Liver (tissue), 9 donors: Measurements from ENCODE around the gene IQCH. TPM values are rescaled to one million over a fixed set of nuclear protein-coding genes. Genes with fewer than 3 reads are reported as not detected.

ENCODE experiments used
- DNase-seq: peaks from one replicate; pipeline ENCODE4 v3.0.0-alpha.2; 2017; ENCODE audit warnings: low spot score
- H3K27ac ChIP-seq, 2 donors: one replicate each; pipeline ENCODE4 v1.7.0; 2013; ENCODE audit warnings: inconsistent platforms in 2 of 2, low read length in 2 of 2, control low read depth in 1 of 2, low read depth in 1 of 2, mild to moderate bottlenecking in 1 of 2
- H3K27me3 ChIP-seq, 4 donors: one replicate each; pipeline versions ENCODE4 v1.6.1 to v1.7.0; 2013; ENCODE audit warnings: low read length in 3 of 4, inconsistent platforms in 1 of 4, mild to moderate bottlenecking in 1 of 4, moderate library complexity in 1 of 4; ENCODE audit not compliant: control insufficient read depth in 4 of 4, insufficient read depth in 4 of 4
- H3K36me3 ChIP-seq, 4 donors: one replicate each; pipeline versions ENCODE4 v1.6.1 to v1.7.0; 2013; ENCODE audit warnings: low read length in 3 of 4, mild to moderate bottlenecking in 3 of 4, low read depth in 1 of 4, moderate library complexity in 1 of 4; ENCODE audit not compliant: control insufficient read depth in 4 of 4, insufficient read depth in 3 of 4
- H3K4me1 ChIP-seq, 4 donors: one replicate each; pipeline versions ENCODE4 v1.6.1 to v1.7.0; 2013; ENCODE audit warnings: low read length in 3 of 4, mild to moderate bottlenecking in 3 of 4, moderate library complexity in 1 of 4; ENCODE audit not compliant: control insufficient read depth in 4 of 4, insufficient read depth in 4 of 4
- H3K4me3 ChIP-seq, 3 donors: one replicate each; pipeline versions ENCODE4 v1.6.1 to v1.7.0; 2013; ENCODE audit warnings: low read length in 3 of 3, control low read depth in 1 of 3, low read depth in 1 of 3, mild to moderate bottlenecking in 1 of 3
- H3K9ac ChIP-seq, 2 donors: one replicate each; pipeline ENCODE4 v1.7.0; 2013; ENCODE audit warnings: low read length in 2 of 2, mild to moderate bottlenecking in 2 of 2, moderate library complexity in 2 of 2, control low read depth in 1 of 2, low read depth in 1 of 2
- H3K9me3 ChIP-seq, 4 donors: one replicate each; pipeline versions ENCODE4 v1.6.1 to v1.7.0; 2013; ENCODE audit warnings: low read length in 3 of 4; ENCODE audit not compliant: control insufficient read depth in 4 of 4
- ATF3 ChIP-seq: IDR thresholded peaks from 2 replicates; pipeline ENCODE4 v1.6.1; 2016; ENCODE audit warnings: antibody characterized with exemption
- CTCF ChIP-seq: fragments of 150-350 bp; IDR thresholded peaks from 2 replicates; pipeline ENCODE4 v1.5.1; 2017; ENCODE audit warnings: improper control_type of control experiment, low read depth, low read length; ENCODE audit not compliant: missing input control
- EGR1 ChIP-seq, 2 donors: IDR thresholded peaks; 2 replicates each; pipeline ENCODE4 v1.6.1; 2016 to 2018; ENCODE audit warnings: antibody characterized with exemption in 2 of 2, low read depth in 2 of 2
- FOXA1 ChIP-seq: IDR thresholded peaks from 2 replicates; pipeline ENCODE4 v1.6.1; 2016; ENCODE audit warnings: antibody characterized with exemption
- FOXA2 ChIP-seq: IDR thresholded peaks from 2 replicates; pipeline ENCODE4 v1.6.1; 2016; ENCODE audit warnings: antibody characterized with exemption
- GABPA ChIP-seq, 2 donors: IDR thresholded peaks in 1 of 2; conservative IDR thresholded peaks in 1 of 2; 2 replicates each; pipeline ENCODE4 v1.6.1; 2016; ENCODE audit warnings: antibody characterized with exemption in 2 of 2, mild to moderate bottlenecking in 1 of 2, moderate library complexity in 1 of 2
- HNF4A ChIP-seq, 2 donors: conservative IDR thresholded peaks; 2 replicates each; pipeline ENCODE4 v1.6.1; 2016; ENCODE audit warnings: antibody characterized with exemption in 2 of 2, mild to moderate bottlenecking in 2 of 2
- HNF4G ChIP-seq: IDR thresholded peaks from 2 replicates; pipeline ENCODE4 v1.6.1; 2016; ENCODE audit warnings: antibody characterized with exemption
- JUND ChIP-seq, 2 donors: IDR thresholded peaks; 2 replicates each; pipeline ENCODE4 v1.6.1; 2016; ENCODE audit warnings: antibody characterized with exemption in 2 of 2
- MAX ChIP-seq: IDR thresholded peaks from 2 replicates; pipeline ENCODE4 v1.6.1; 2016; ENCODE audit warnings: antibody characterized with exemption
- NR2F2 ChIP-seq: IDR thresholded peaks from 2 replicates; pipeline ENCODE4 v1.6.1; 2016; ENCODE audit warnings: antibody characterized with exemption
- RAD21 ChIP-seq, 2 donors: IDR thresholded peaks; 2 replicates each; pipeline ENCODE4 v1.6.1; 2016; ENCODE audit warnings: antibody characterized with exemption in 2 of 2, mild to moderate bottlenecking in 2 of 2
- REST ChIP-seq: IDR thresholded peaks from 2 replicates; pipeline ENCODE4 v1.6.1; 2016; ENCODE audit warnings: antibody characterized with exemption, mild to moderate bottlenecking
- RXRA ChIP-seq, 2 donors: IDR thresholded peaks; 2 replicates each; pipeline ENCODE4 v1.6.1; 2017 to 2018; ENCODE audit warnings: antibody characterized with exemption in 2 of 2, mild to moderate bottlenecking in 1 of 2
- SP1 ChIP-seq: IDR thresholded peaks from 2 replicates; pipeline ENCODE4 v1.6.1; 2018; ENCODE audit warnings: antibody characterized with exemption, mild to moderate bottlenecking
- TAF1 ChIP-seq: conservative IDR thresholded peaks from 2 replicates; pipeline ENCODE4 v1.6.1; 2016; ENCODE audit warnings: antibody characterized with exemption, mild to moderate bottlenecking
- YY1 ChIP-seq: IDR thresholded peaks from 2 replicates; pipeline ENCODE4 v1.6.1; 2016; ENCODE audit warnings: antibody characterized with exemption, mild to moderate bottlenecking
- ZBTB33 ChIP-seq: IDR thresholded peaks from 2 replicates; pipeline ENCODE4 v1.6.1; 2016; ENCODE audit warnings: antibody characterized with exemption
- WGBS: extraction: QIAGEN DNeasy Blood & Tissue Kit; methylation state at CpG from one replicate; pipeline ENCODE4 v1.1.7; 2013; 5-methylcytosine and 5-hydroxymethylcytosine counted together
- polyA plus RNA-seq, 2 donors: library from polyadenylated mRNA; stranded (reverse) in 1 of 2; unstranded in 1 of 2; fragments of 200-250 nt in 1 of 2; fragments of >200 nt in 1 of 2; fragmentation: Nextera tagmentation in 1 of 2; extraction: Ambion mirVana in 1 of 2; gene quantifications; one replicate each; pipeline versions ENCODE4 v1.2.1 to v1.2.3, GENCODE V29; 2013 to 2015
- total RNA-seq, 2 donors: library from RNA; depleted of rRNA; stranded (reverse); fragments of >200 nt; gene quantifications; one replicate each; pipeline ENCODE4 v1.2.3, GENCODE V29; 2014
- donor health status: healthy.
- donor health status: healthy.
- donor health status: healthy.
- donor health status: healthy.
- donor health status: healthy.

The IQCH gene
- total and polyA plus RNA-seq, 4 donors = 0.23 to 1.6 (median 0.86) TPM

GRCh38 chr15:67267951-67268941 is 13.7 kb downstream of the IQCH start:
- H3K4me1 ChIP-seq = no peaks in the 10 kb centered on the region
- TF ChIP-seq RAD21 (IDR thresholded peaks at IDR 0.05) (no peak), GABPA (IDR thresholded peaks at IDR 0.05 in 1 of 2, conservative IDR thresholded peaks at IDR 0.05 in 1 of 2) (no peak), HNF4G (no peak), CTCF (no peak)
- no peaks in the 10 kb centered on the region for H3K36me3 ChIP-seq

GRCh38 chr15:67274236-67274635 is 19.6 kb downstream of the IQCH start:
- Histone ChIP-seq H3K36me3 (no peaks in the 10 kb centered on the region), H3K4me1 (no peaks in the 10 kb centered on the region), H3K9ac (no peak overlapping the region), H3K4me3 (no peak overlapping the region), H3K9me3 (no peaks in the 10 kb centered on the region), H3K27me3 (no peaks in the 10 kb centered on the region), H3K27ac (no peak overlapping the region)
- DNase-seq = no peak
- 87% methylated on average over 1 of the region's 1 CpG for WGBS
- TF ChIP-seq ZBTB33 (no peak), MAX (no peak), RXRA (IDR thresholded peaks at IDR 0.05) (no peak), FOXA1 (no peak), JUND (IDR thresholded peaks at IDR 0.05) (no peak), CTCF (no peak), RAD21 (IDR thresholded peaks at IDR 0.05) (no peak), NR2F2 (no peak), HNF4A (conservative IDR thresholded peaks at IDR 0.05) (no peak), REST (no peak), SP1 (no peak), ATF3 (no peak), TAF1 (no peak), HNF4G (no peak), FOXA2 (no peak), GABPA (IDR thresholded peaks at IDR 0.05 in 1 of 2, conservative IDR thresholded peaks at IDR 0.05 in 1 of 2) (no peak), EGR1 (IDR thresholded peaks at IDR 0.05; ENCODE audit: low read depth in 2 of 2) (no peak), YY1 (no peak)

More at GRCh38 chr15:67267951-67268941, 13.7 kb downstream of the IQCH start:
- H3K4me3 ChIP-seq = no peak overlapping the region
- 76% methylated on average over 9 of the region's 9 CpGs for WGBS
- H3K9ac ChIP-seq = no peak overlapping the region
- H3K27ac ChIP-seq = no peak overlapping the region
- no peaks in the 10 kb centered on the region for H3K9me3 ChIP-seq
- DNase-seq = no peak
- H3K27me3 ChIP-seq = no peaks in the 10 kb centered on the region
